PC-3 (cell line): ENCODE data around the gene SH3BGRL3. TPM values are rescaled to one million over a fixed set of nuclear protein-coding genes. Genes with fewer than 3 reads are reported as not detected.
A peak's percentile ranks its signal among the peaks of the same experiment; 100 is the strongest.

Source experiments
- ATAC-seq: fragments of 200-7000 bp; cut with Tn5 transposase; 2 replicates; pipeline ENCODE4 v1.9.1; 2020; ENCODE audit warnings: mild to moderate bottlenecking, moderate library complexity
- BruUV-seq: library from RNA; stranded (reverse); fragments of 400-500 nt; replicated peaks from 2 replicates; lab custom pipeline; 2021; lab: Mats Ljungman, UMichigan
- CTCF ChIA-PET: fragments of 300-600 bp; sonication (Branson Sonifier 250); formaldehyde crosslinking; loops from one replicate; lab custom pipeline; 2022; ENCODE audit warnings: antibody characterized with exemption; lab: Charles Lee
- POLR2A ChIA-PET: fragments of 300-600 bp; sonication (Branson Sonifier 250); formaldehyde crosslinking; loops from one replicate; lab custom pipeline; 2022; ENCODE audit warnings: antibody characterized with exemption; ENCODE audit not compliant: unreplicated experiment; lab: Charles Lee
- DNase-seq: peaks from one replicate; pipeline ENCODE4 v3.0.0-alpha.2; 2015
- H2AFZ ChIP-seq: fragments of 300-600 bp; sonication (generic); 2 replicates; pipeline ENCODE4 v1.6.0; 2016; ENCODE audit warnings: antibody characterized with exemption, low read length
- H3F3A ChIP-seq: fragments of 300-600 bp; sonication (generic); one replicate; pipeline ENCODE4 v1.6.0; 2017; ENCODE audit warnings: antibody characterized with exemption, low read length, control low read depth, mild to moderate bottlenecking; ENCODE audit not compliant: unreplicated experiment
- H3K27ac ChIP-seq: fragments of 300-600 bp; sonication (generic); 2 replicates; pipeline ENCODE4 v1.5.1; 2016; ENCODE audit warnings: mild to moderate bottlenecking, low read length
- H3K27me3 ChIP-seq: fragments of 300-600 bp; sonication (generic); 2 replicates; pipeline ENCODE4 v1.6.1; 2016; ENCODE audit warnings: low read length, mixed read lengths
- H3K36me3 ChIP-seq: fragments of 300-600 bp; sonication (generic); 2 replicates; pipeline ENCODE4 v1.6.1; 2016; ENCODE audit warnings: low read depth, mixed run types, low read length, mixed read lengths
- H3K4me1 ChIP-seq: fragments of 300-600 bp; sonication (generic); 2 replicates; pipeline ENCODE4 v1.5.1; 2016; ENCODE audit warnings: low read length; ENCODE audit not compliant: insufficient read depth
- H3K4me2 ChIP-seq: fragments of 300-600 bp; sonication (generic); 2 replicates; pipeline ENCODE4 v1.6.0; 2016; ENCODE audit warnings: low read length
- H3K4me3 ChIP-seq: fragments of 300-600 bp; sonication (generic); 2 replicates; pipeline ENCODE4 v1.5.1; 2016; ENCODE audit warnings: mild to moderate bottlenecking, low read length, mixed read lengths
- H3K79me2 ChIP-seq: fragments of 300-600 bp; sonication (generic); 2 replicates; pipeline ENCODE4 v1.6.1; 2017; ENCODE audit warnings: low read length, mixed read lengths
- H3K9ac ChIP-seq: fragments of 300-600 bp; sonication (generic); 2 replicates; pipeline ENCODE4 v1.6.0; 2016; ENCODE audit warnings: mild to moderate bottlenecking, low read length
- H3K9me2 ChIP-seq: fragments of 300-600 bp; sonication (generic); replicated peaks from 2 replicates; pipeline ENCODE4 v1.6.1; 2016; ENCODE audit warnings: mixed run types, low read length, mixed read lengths
- H3K9me3 ChIP-seq: fragments of 300-600 bp; sonication (generic); 2 replicates; pipeline ENCODE4 v1.6.1; 2016; ENCODE audit warnings: low read length, mixed read lengths
- H4K20me1 ChIP-seq: fragments of 300-600 bp; sonication (generic); 2 replicates; pipeline ENCODE4 v1.6.1; 2016; ENCODE audit warnings: low read length, mixed read lengths
- CTCF ChIP-seq: fragments of 300-600 bp; sonication (generic); conservative IDR thresholded peaks from 2 replicates; pipeline ENCODE4 v1.5.1; 2017; ENCODE audit warnings: antibody characterized with exemption, low read depth, mild to moderate bottlenecking, low read length
- EZH2 ChIP-seq: fragments of 300-600 bp; sonication (generic); IDR thresholded peaks from one replicate; pipeline ENCODE4 v1.6.1; 2017; ENCODE audit warnings: antibody characterized with exemption, mild to moderate bottlenecking, low read length; ENCODE audit not compliant: unreplicated experiment
- EZH2phosphoT487 ChIP-seq: fragments of 300-600 bp; sonication (generic); IDR thresholded peaks from 2 replicates; pipeline ENCODE4 v1.6.1; 2018; ENCODE audit warnings: mild to moderate bottlenecking, antibody characterized with exemption, low read length, borderline replicate concordance
- intact Hi-C: fragments of 100-400 bp; cut with micrococcal nuclease; formaldehyde crosslinking; loops from 2 replicates; pipeline ENCODE4 v1.9.0; 2023
- total RNA-seq: library from RNA; depleted of rRNA; stranded (reverse); fragments of >200 nt; gene quantifications from 2 replicates; pipeline ENCODE4 v1.2.3, GENCODE V29; 2014

The SH3BGRL3 gene
- total RNA-seq, 1 experiment from 2014 or later: 181 TPM

- ChIA-PET CTCF (interaction anchor here (1.2 kb wide), 1 partner anchor 136 kb away, joined by 4 read pairs; no protein-coding TSS in a partner anchor), POLR2A (no interaction called here)
- peak overlapping the region; percentile 94 for H3K4me2 ChIP-seq
- no peaks in the 10 kb centered on the region for H3K9me2 ChIP-seq
- H3K27me3 ChIP-seq: no peaks in the 10 kb centered on the region
- H3K4me3 ChIP-seq: peak overlapping the region; percentile 75
- H2AFZ ChIP-seq: no peak overlapping the region; the same call in 1 of the 2 replicates
- peaks cover 34% of the 10 kb centered on the region for H3K79me2 ChIP-seq
- TF ChIP-seq CTCF (no peak), EZH2 (no peak), EZH2phosphoT487 (no peak)
- no peaks in the 10 kb centered on the region for H3K9me3 ChIP-seq
- peaks cover 29% of the 10 kb centered on the region for H3F3A ChIP-seq
- peaks cover 9% of the 10 kb centered on the region; the same call in 1 of the 2 replicates for H4K20me1 ChIP-seq
- peaks cover 27% of the 10 kb centered on the region for H3K36me3 ChIP-seq
- no TSS peak for BruUV-seq
- DNase-seq (peak; percentile 50), ATAC-seq (no peak)
- H3K4me1 ChIP-seq: peaks cover 83% of the 10 kb centered on the region
- H3K27ac ChIP-seq: peak overlapping the region; percentile 99
- peak overlapping the region; percentile 87 for H3K9ac ChIP-seq
- intact Hi-C loops: no loop called here
These were observed 602 bp downstream of the SH3BGRL3 start for GRCh38 chr1:26280333-26281042.

GRCh38 chr1:26281091-26281958 is 1.4 kb downstream of the SH3BGRL3 start:
- intact Hi-C loops: no loop called here
- Histone ChIP-seq H4K20me1 (peaks cover 9% of the 10 kb centered on the region; the same call in 1 of the 2 replicates), H3K4me1 (peaks cover 74% of the 10 kb centered on the region), H3K36me3 (peaks cover 27% of the 10 kb centered on the region), H3F3A (peaks cover 22% of the 10 kb centered on the region), H3K27ac (peak overlapping the region; percentile 99), H3K27me3 (no peaks in the 10 kb centered on the region), H3K9ac (no peak overlapping the region), H3K4me2 (peak overlapping the region; percentile 94), H3K9me3 (no peaks in the 10 kb centered on the region), H3K79me2 (peaks cover 34% of the 10 kb centered on the region), H3K9me2 (no peaks in the 10 kb centered on the region), H3K4me3 (peak overlapping the region; percentile 75), H2AFZ (no peak overlapping the region)
- no peak for TF ChIP-seq EZH2phosphoT487
- TF ChIP-seq EZH2: no peak
- no peak for TF ChIP-seq CTCF
- ATAC-seq: no peak
- POLR2A ChIA-PET: no interaction called here
- TSS peak; percentile 79 for BruUV-seq
- no peak for DNase-seq
- CTCF ChIA-PET: no interaction called here
